HT-29 (cell line): ENCODE data around the gene NEK2. TPM values are rescaled to one million over a fixed set of nuclear protein-coding genes. Genes with fewer than 3 reads are reported as not detected.
A peak's percentile ranks its signal among the peaks of the same experiment; 100 is the strongest.
"Not testable (repeated sequence)": the region's sequence is repeated elsewhere in the genome, so short reads cannot be mapped to it uniquely, and the experiment has no call there.

Source experiments
- DNase-seq: peaks from one replicate; pipeline ENCODE4 v3.0.0-alpha.2; 2015; ENCODE audit warnings: low spot score
- total RNA-seq: library from RNA; depleted of rRNA; stranded (reverse); fragments of >200 nt; shearing (Covaris generic); gene quantifications from 2 replicates; pipeline ENCODE4 v1.2.3, GENCODE V29; 2014

NEK2 gene
- total RNA-seq, 1 experiment from 2014 or later = 30.5 TPM

DNA sequence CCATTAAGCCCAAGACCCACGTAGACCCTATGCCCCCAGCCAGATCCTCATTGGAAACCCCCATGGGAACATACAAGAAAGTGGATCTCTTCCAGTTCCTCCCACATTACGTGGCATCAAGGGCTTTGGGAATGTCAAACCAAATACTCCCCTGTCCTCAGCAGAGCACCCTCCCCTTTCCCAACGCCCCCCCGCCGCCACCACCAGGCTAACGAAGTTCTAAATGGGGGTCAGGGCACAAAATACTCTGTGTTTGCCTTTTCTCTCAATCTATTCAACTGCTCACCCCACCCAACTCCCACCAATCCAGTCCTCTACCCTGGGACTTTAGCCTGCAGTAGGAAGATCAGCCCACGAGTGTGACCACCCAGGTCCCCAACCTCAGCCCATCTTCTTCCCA is 24.5 kb downstream of the NEK2 start:
- DNase-seq = no peak

- no peak for DNase-seq
Observed at GRCh38 chr1:211648980-211649934, 26.2 kb downstream of the NEK2 start.

- DNase-seq = peak; percentile 77
Observed at GRCh38 chr1:211648336-211648735, 27.1 kb downstream of the NEK2 start.

GRCh38 chr1:211647711-211648121 is 27.7 kb downstream of the NEK2 start:
- no peak for DNase-seq

DNA sequence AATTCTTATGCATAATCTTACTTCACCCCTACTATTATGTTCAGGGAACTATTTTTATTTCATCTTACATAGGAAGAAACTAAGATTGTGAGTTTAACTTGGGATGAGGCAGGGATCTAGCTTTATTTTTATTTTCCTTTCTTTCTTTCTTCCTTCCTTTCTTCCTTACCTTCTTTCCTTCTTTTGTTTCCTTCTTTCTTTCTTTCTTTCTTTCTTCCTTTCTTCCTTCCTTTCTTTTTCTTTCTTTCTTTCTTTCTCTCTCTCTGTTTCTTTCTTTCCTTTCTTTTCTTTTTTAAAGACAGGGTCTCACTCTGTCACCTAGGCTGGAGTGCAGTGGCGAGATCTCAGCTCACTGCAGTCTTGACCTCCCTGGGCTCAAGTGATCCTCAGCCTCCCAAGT is 28.9 kb downstream of the NEK2 start:
- no peak for DNase-seq

GRCh38 chr1:211645601-211646000 is 29.8 kb downstream of the NEK2 start:
- DNase-seq = not testable (repeated sequence)

GRCh38 chr1:211644653-211645052 is 30.8 kb downstream of the NEK2 start:
- DNase-seq = no peak

DNA sequence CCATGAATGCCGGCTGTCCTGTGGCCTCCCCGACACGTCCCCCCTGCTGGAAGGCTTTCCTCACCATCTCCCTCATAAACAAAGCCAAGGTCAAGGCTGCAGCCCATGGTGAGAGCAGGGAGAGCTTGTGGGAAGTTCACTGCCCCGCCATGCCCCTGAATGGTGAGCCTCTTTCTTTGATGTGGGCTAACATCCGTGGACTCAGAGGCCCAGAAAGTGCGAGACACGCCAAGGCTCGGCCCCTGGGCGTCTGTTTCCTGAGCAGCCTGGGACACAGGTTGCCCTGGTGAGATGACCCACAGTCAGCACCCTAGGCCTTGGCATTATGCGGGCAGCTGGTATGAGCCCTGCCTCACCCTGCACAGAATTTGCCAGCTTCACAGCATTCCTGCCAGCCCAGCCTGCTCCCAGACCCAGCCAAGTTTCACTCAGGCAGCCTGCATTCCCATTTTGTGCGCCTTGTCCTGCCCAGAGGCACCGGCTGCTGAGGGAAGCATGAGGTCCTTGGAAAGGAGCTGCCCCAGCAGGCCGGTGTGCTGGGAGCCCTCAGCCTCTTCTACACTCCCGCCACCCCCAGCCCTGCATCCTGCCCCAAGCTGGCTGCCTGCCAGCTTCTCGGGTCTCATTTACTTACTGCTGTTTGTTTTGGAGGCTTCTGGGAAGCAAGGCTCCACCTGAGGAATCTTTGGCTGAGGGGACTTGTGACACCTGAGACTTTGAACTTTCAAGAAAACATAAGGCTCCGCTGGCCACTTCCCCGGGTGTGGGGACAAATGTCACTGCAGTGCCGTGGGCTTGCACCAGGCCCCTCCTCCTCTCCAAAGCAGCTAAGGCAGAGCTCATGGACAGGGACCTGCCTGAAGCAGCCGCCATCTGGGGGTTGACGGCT is 31.9 kb downstream of the NEK2 start:
- DNase-seq = peak; percentile 97

- no peak for DNase-seq
Observed at GRCh38 chr1:211642870-211643269, 32.6 kb downstream of the NEK2 start.

DNA sequence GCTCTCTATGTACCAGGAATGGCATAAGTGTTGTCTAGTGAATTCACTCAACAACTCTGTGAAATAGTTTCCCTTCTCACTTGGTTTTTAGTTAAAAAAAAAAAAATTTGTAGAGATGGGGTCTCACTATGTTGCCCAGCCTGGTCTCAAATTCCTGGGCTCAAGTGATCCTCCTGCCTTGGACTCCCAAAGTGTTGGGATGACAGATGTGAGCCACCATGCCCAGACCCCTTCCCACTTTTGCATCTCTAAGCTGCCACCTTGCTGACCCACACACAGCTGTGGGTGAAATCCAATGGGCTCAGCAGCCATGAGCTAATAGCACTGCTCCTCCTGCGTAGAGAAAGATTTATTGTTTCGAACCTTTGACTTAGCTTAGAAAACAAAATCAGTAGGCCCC is 33.5 kb downstream of the NEK2 start:
- DNase-seq = no peak

GRCh38 chr1:211641044-211641800 is 34.2 kb downstream of the NEK2 start:
- no peak for DNase-seq

DNA sequence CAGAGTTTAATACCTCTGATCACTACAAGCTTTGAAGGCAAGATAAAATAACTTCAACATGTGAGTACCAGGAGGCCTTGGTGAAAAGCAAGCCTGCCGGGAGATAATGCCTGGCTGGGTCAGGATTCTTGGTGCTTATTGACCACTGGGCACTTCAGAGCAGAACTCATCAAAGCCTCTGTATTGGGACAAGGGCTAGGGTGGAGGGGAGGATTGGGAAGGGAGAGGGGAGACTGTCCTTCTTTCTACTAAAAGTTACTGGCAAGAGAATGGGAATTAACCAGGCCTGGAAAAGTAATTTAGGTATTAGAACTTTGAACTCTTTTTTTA is 35.2 kb downstream of the NEK2 start:
- DNase-seq = no peak

DNA sequence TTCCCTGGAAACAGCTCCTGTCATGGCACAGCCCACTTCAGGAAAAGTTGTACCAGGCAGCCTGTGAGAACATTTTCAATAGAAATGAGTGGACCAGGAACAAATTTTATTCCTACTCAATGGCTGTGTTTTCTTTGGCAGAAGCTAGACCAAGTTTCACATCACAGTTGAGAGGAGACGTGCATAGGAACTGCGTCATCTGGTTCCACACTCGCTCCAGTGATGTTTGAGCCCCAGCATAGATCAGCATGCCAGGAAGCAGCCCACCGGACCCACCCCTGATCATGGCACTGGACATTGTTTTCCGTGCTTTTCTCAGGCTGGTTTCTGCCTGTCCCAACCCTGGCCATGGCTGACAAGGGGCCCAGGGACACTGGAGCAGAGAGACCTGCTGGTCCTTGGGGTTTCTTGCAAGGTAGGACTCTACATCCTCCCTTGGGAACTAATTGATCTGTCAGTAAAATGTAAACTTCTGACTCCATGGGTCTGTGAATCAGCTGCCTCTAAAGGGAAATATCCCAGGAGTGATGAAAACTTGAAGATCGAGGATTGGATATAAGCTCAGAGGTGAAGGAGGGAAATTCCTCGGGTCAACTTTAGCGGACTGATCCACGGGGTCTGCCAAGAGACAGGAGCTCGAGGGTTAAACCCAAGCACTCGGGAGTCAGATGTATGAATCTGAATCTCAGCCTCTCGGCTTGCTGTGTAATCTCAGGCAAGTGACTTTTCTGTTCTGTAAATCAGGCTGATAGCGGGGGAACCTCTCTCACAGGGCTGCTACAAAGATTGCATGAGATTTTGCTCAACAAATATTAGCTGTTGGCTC is 35.7 kb downstream of the NEK2 start:
- no peak for DNase-seq

GRCh38 chr1:211638689-211639101 is 36.7 kb downstream of the NEK2 start:
- no peak for DNase-seq

DNA sequence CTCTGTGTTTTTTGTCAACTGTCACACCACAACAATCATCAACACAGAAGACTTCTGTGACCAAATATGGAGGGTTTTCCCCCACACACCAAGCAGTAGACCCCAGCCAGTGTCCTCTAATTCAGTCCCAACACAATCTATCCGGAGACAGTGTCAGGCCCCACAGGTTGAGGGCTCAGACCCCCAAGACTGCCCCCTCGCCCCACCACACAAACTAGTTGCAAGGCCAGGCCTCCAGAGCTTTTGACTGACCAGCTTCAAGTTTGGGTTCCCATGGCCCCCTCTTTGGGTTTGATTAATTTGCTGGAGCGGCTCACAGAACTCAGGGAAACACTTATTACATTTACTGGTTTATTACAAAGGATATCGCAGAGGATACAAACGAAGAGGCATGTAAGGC is 37.2 kb downstream of the NEK2 start:
- DNase-seq = no peak

- DNase-seq = no peak
Observed at GRCh38 chr1:211637066-211637465, 38.4 kb downstream of the NEK2 start.

DNA sequence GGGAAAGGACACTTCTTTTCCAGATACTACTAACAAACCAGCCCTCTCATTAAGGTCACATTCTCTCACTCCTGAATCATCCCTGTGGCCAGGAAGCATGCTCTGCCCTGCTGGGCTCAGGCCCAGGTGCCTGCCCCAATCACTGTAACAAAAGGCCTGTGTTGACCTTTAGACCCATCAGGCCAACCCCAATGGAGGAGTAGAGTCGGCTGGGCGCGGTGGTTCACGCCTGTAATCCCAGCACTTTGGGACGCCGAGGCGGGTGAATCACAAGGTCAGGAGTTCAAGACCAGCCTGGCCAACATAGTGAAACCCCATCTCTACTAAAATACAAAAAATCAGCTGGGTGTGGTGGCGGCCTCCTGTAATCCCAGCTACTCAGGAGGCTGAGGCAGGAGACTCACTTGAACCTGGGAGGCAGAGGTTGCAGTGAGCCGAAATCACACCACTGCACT is 38.8 kb downstream of the NEK2 start:
- peak; percentile 73 for DNase-seq

- no peak for DNase-seq
Observed at GRCh38 chr1:211635597-211636205, 39.7 kb downstream of the NEK2 start.

- no peak for DNase-seq
Observed at GRCh38 chr1:211634931-211635330, 40.5 kb downstream of the NEK2 start.

GRCh38 chr1:211634461-211634860 is 41.0 kb downstream of the NEK2 start:
- DNase-seq = no peak

DNA sequence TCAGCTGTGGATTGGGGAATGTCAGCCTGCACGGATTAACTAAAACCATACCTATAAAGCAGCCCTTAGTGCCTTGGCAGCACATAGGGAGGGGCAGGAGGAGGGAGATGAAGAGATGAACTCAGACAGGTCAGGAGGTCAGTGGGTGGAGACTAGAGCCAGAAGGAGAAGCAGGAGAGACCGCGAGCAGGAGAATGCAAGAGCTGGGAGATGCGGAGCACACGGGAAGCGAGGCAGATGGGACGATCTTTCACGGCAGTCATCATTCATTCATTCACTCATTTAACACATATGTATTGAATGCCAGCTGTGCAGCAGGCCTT is 41.9 kb downstream of the NEK2 start:
- peak; percentile 30 for DNase-seq
